Spleen (tissue), 11 donors: ENCODE measurements around the gene HIVEP3. TPM values are rescaled to one million over a fixed set of nuclear protein-coding genes. Genes with fewer than 3 reads are reported as not detected.

Source experiments
- DNase-seq: peaks from one replicate; pipeline ENCODE4 v3.0.0-alpha.2; 2020
- H3K27ac ChIP-seq, 8 donors: fragments of 200-600 bp; sonication (generic) in 7 of 8; 1 replicate in 4 of 8; 2 replicates in 4 of 8; pipeline versions ENCODE4 v1.5.0 to v1.8.0; 2016 to 2021; ENCODE audit warnings: inconsistent platforms in 4 of 8, mild to moderate bottlenecking in 4 of 8, moderate library complexity in 1 of 8
- H3K27me3 ChIP-seq, 7 donors: fragments of 200-600 bp; sonication (generic) in 6 of 7; replicated peaks in 1 of 7; 1 replicate in 4 of 7; 2 replicates in 3 of 7; pipeline versions ENCODE4 v1.5.0 to v1.8.0; 2016 to 2021; ENCODE audit warnings: inconsistent platforms in 3 of 7, mild to moderate bottlenecking in 1 of 7
- H3K36me3 ChIP-seq, 6 donors: fragments of 200-600 bp; sonication (generic) in 5 of 6; 1 replicate in 4 of 6; 2 replicates in 2 of 6; pipeline versions ENCODE4 v1.5.0 to v1.8.0; 2016 to 2021; ENCODE audit warnings: inconsistent platforms in 2 of 6
- H3K4me1 ChIP-seq, 6 donors: fragments of 200-600 bp; sonication (generic) in 5 of 6; 1 replicate in 3 of 6; 2 replicates in 3 of 6; pipeline versions ENCODE4 v1.5.0 to v1.8.0; 2016 to 2021; ENCODE audit warnings: inconsistent platforms in 3 of 6
- H3K4me3 ChIP-seq, 8 donors: fragments of 200-600 bp; sonication (generic) in 7 of 8; 1 replicate in 4 of 8; 2 replicates in 4 of 8; pipeline versions ENCODE4 v1.5.0 to v1.8.0; 2016 to 2021; ENCODE audit warnings: inconsistent platforms in 4 of 8, mild to moderate bottlenecking in 4 of 8, moderate library complexity in 2 of 8
- H3K9me3 ChIP-seq, 8 donors: fragments of 200-600 bp; sonication (generic) in 7 of 8; 1 replicate in 4 of 8; 2 replicates in 4 of 8; pipeline versions ENCODE4 v1.5.0 to v1.8.0; 2016 to 2021; ENCODE audit warnings: inconsistent platforms in 4 of 8
- CTCF ChIP-seq, 11 experiments: fragments of 200-600 bp in 7 of 11; fragments of 450-650 bp in 4 of 11; sonication (generic) in 4 of 11; IDR thresholded peaks in 8 of 11; conservative IDR thresholded peaks in 3 of 11; 1 replicate in 7 of 11; 2 replicates in 4 of 11; pipeline versions ENCODE4 v1.4.0 to v1.8.0; 2016 to 2021; ENCODE audit warnings: antibody characterized with exemption in 11 of 11, inconsistent platforms in 4 of 11, mild to moderate bottlenecking in 1 of 11
- POLR2A ChIP-seq, 3 donors: fragments of 450-650 bp; IDR thresholded peaks; one replicate each; pipeline ENCODE4 v1.5.1; 2017; ENCODE audit warnings: antibody characterized with exemption in 3 of 3, mild to moderate bottlenecking in 1 of 3
- POLR2AphosphoS5 ChIP-seq, 3 donors: sonication (generic); formaldehyde crosslinking; IDR thresholded peaks; one replicate each; pipeline ENCODE4 v1.5.1; 2017; ENCODE audit warnings: antibody characterized with exemption in 3 of 3
- WGBS, 5 donors: extraction: QIAGEN DNeasy Blood & Tissue Kit in 3 of 5; methylation state at CpG; one replicate each; pipeline versions ENCODE4 v1.1.5 to v1.1.7; 2013 to 2018; 5-methylcytosine and 5-hydroxymethylcytosine counted together
- intact Hi-C: fragments of 100-400 bp; cut with DNase I; formaldehyde crosslinking; loops from one replicate; pipeline ENCODE4 v1.15.0; 2023; ENCODE audit warnings: low total_unique reads
- polyA plus RNA-seq, 3 donors: library from polyadenylated mRNA; stranded (reverse); fragments of 200-250 nt; gene quantifications; one replicate each; pipeline ENCODE4 v1.2.1, GENCODE V29; 2013
- total RNA-seq, 7 donors: library from RNA; depleted of rRNA in 3 of 7; stranded (reverse); fragments of >200 nt in 3 of 7; fragmentation: NEBNext Ultra II Directional in 4 of 7; extraction: Animal tissue kit (Norgen Biotek cat#: 25700) in 4 of 7; gene quantifications; one replicate each; pipeline versions ENCODE4 v1.1.0 to v1.2.1, GENCODE V29; 2016 to 2021
- donor health status: healthy with polysubstance abuse.
- donor health status: DM: no; HTN: no; CAD: no; lungs with moderate emphysema.
- donor health status: DM: no; HTN: no; CAD: no.
- donor health status: Bipolar disorder and iron deficiency.
- donor health status: healthy.
- donor health status: DM: no; HTN: no; CAD: no.
- donor health status: DM: yes; HTN: yes; CAD: no.

HIVEP3 gene
- total and polyA plus RNA-seq, 10 donors, result 2.4 to 21.2 (median 8.2) TPM

GRCh38 chr1:41632781-41633575, 285.7 kb downstream of the HIVEP3 start:
- no peak for TF ChIP-seq POLR2A (IDR thresholded peaks at IDR 0.05)
- TF ChIP-seq POLR2AphosphoS5 (IDR thresholded peaks at IDR 0.05), result no peak
- no peak for TF ChIP-seq CTCF (IDR thresholded peaks at IDR 0.05 in 8 of 11, conservative IDR thresholded peaks at IDR 0.05 in 3 of 11)
- WGBS, 5 donors, result 85 to 93% (median 89%) methylated on average over 14 of the region's 14 CpGs
- DNase-seq, result no peak

GRCh38 chr1:41631971-41632370, 286.8 kb downstream of the HIVEP3 start:
- 79 to 87% (median 85%) methylated on average over 6 of the region's 6 CpGs for WGBS, 5 donors
- Histone ChIP-seq H3K4me3 (no peak overlapping the region), H3K27me3 (no peaks in the 10 kb centered on the region), H3K4me1 (peaks cover 0 to 8% (median 0%) of the 10 kb centered on the region in 6 donors), H3K36me3 (peaks cover 0 to 10% (median under 1%) of the 10 kb centered on the region in 6 donors), H3K9me3 (no peaks in the 10 kb centered on the region), H3K27ac (no peak overlapping the region)
- intact Hi-C loops, result no loop called here
- TF ChIP-seq CTCF (IDR thresholded peaks at IDR 0.05 in 8 of 11, conservative IDR thresholded peaks at IDR 0.05 in 3 of 11), result no peak
- TF ChIP-seq POLR2A (IDR thresholded peaks at IDR 0.05), result no peak
- TF ChIP-seq POLR2AphosphoS5 (IDR thresholded peaks at IDR 0.05), result no peak
- DNase-seq, result no peak

More at GRCh38 chr1:41632781-41633575, 285.7 kb downstream of the HIVEP3 start:
- intact Hi-C loops, result no loop called here
- peaks cover 0 to 8% (median 0%) of the 10 kb centered on the region in 6 donors for H3K36me3 ChIP-seq
- no peaks in the 10 kb centered on the region for H3K27me3 ChIP-seq
- peaks cover 0 to 17% (median 0%) of the 10 kb centered on the region in 6 donors for H3K4me1 ChIP-seq
- no peaks in the 10 kb centered on the region for H3K9me3 ChIP-seq
- no peak overlapping the region for H3K4me3 ChIP-seq
- H3K27ac ChIP-seq, result no peak overlapping the region

DNA sequence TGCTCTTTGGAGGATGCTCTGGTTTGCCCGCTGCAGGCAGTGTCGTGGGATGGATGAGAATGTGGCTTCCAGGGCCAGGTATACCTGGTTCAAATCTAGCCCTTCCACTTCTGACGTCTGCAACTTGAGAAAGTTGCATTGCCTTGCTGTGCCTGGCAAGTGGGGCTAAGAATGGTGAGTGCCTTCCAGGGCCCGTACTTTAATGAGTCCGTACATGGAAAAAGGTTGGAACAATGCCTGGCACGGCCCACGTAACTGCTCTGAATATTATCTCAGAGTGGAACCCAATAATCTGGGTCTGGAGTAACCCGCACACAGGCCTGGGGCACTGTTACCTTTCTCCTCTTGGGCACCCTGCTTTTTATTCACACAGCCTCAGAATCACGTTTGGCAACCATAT, 287.6 kb downstream of the HIVEP3 start:
- Histone ChIP-seq H3K9me3 (no peaks in the 10 kb centered on the region), H3K36me3 (peaks cover 0 to 12% (median 2%) of the 10 kb centered on the region in 6 donors), H3K4me1 (peaks cover 0 to 8% (median 0%) of the 10 kb centered on the region in 6 donors), H3K27ac (no peak overlapping the region), H3K4me3 (no peak overlapping the region), H3K27me3 (no peaks in the 10 kb centered on the region)
- 89 to 94% (median 92%) methylated on average over 8 to 9 of the region's 9 CpGs for WGBS, 5 donors
- no peak for DNase-seq
- intact Hi-C loops, result no loop called here
- no peak for TF ChIP-seq CTCF (IDR thresholded peaks at IDR 0.05 in 8 of 11, conservative IDR thresholded peaks at IDR 0.05 in 3 of 11)
- TF ChIP-seq POLR2AphosphoS5 (IDR thresholded peaks at IDR 0.05), result no peak
- no peak for TF ChIP-seq POLR2A (IDR thresholded peaks at IDR 0.05)

GRCh38 chr1:41629571-41629970, 289.2 kb downstream of the HIVEP3 start:
- intact Hi-C loops, result no loop called here
- Histone ChIP-seq H3K27me3 (no peaks in the 10 kb centered on the region), H3K4me3 (no peak overlapping the region), H3K4me1 (peaks cover 0 to 8% (median 0%) of the 10 kb centered on the region in 6 donors), H3K9me3 (no peaks in the 10 kb centered on the region), H3K36me3 (peaks cover 0 to 12% (median 2%) of the 10 kb centered on the region in 6 donors), H3K27ac (no peak overlapping the region)
- no peak for DNase-seq
- 80 to 89% (median 87%) methylated on average over 9 of the region's 9 CpGs for WGBS, 5 donors
- TF ChIP-seq CTCF (IDR thresholded peaks at IDR 0.05 in 8 of 11, conservative IDR thresholded peaks at IDR 0.05 in 3 of 11), result no peak
- TF ChIP-seq POLR2AphosphoS5 (IDR thresholded peaks at IDR 0.05), result no peak
- no peak for TF ChIP-seq POLR2A (IDR thresholded peaks at IDR 0.05)
